Measurements from ENCODE around the gene ITPKB.

Gene ITPKB

DNA sequence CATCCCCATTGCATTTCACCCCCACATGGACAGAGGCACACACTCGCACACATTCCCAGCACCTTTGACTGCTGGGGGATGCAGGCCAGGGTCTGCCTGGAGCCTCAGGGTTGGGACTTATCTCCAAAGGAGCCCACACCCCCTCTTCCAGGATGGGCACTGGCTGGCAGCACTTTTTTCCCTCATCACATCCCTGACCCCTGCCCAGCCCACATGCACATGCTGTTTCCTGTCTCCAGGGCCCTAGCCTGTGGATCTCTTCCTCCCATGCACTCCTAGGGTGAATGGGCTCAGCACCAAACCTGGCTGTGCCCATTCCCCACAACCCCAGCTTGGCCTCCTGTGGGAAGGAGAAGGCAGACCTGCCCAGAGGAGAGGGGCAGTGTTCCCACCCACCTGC lies 131.3 kb downstream of the ITPKB start:
- TF ChIP-seq, protein P1, sequence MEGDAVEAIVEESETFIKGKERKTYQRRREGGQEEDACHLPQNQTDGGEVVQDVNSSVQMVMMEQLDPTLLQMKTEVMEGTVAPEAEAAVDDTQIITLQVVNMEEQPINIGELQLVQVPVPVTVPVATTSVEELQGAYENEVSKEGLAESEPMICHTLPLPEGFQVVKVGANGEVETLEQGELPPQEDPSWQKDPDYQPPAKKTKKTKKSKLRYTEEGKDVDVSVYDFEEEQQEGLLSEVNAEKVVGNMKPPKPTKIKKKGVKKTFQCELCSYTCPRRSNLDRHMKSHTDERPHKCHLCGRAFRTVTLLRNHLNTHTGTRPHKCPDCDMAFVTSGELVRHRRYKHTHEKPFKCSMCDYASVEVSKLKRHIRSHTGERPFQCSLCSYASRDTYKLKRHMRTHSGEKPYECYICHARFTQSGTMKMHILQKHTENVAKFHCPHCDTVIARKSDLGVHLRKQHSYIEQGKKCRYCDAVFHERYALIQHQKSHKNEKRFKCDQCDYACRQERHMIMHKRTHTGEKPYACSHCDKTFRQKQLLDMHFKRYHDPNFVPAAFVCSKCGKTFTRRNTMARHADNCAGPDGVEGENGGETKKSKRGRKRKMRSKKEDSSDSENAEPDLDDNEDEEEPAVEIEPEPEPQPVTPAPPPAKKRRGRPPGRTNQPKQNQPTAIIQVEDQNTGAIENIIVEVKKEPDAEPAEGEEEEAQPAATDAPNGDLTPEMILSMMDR (IDR thresholded peaks at IDR 0.05), result no peak
- peaks cover 0 to 2% of the 10 kb centered on the region in 2 donors for H3K27me3 ChIP-seq
- H3K4me1 ChIP-seq, result peaks cover 0 to 33% (median 24%) of the 10 kb centered on the region in 4 donors
- no peaks in the 10 kb centered on the region for H3K36me3 ChIP-seq
- DNase-seq, result no peak
- no peaks in the 10 kb centered on the region for H3K9me3 ChIP-seq
- H3K4me3 ChIP-seq, result no peak overlapping the region
- no peak overlapping the region for H3K27ac ChIP-seq
- intact Hi-C loops (cut with DNase I; ENCODE audit: low total_unique reads), result loop anchor here (10.0 kb wide), 1 partner anchor 193 kb away; no protein-coding TSS in a partner anchor

DNA sequence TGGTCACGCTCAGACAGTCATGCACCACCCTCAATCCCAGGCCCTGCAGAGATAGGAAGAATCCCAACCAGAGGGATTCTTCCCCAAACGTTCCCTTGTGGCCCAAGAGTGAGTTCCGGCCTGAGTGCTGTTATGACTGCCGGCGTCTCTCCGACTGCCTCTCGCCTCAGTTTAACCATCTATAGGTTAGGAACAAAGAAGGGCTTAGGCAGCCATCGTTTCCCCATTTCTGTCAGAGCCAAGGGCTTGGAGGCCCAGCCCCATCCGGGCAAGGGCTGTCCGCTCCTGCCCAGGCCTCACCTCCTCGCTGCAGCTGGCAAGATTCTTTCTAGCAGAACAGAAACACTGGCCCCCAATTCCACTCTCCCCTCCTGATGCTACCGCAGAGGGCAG lies 131.8 kb downstream of the ITPKB start:
- peaks cover 0 to 2% of the 10 kb centered on the region in 2 donors for H3K27me3 ChIP-seq
- H3K36me3 ChIP-seq, result no peaks in the 10 kb centered on the region
- no peak for DNase-seq
- H3K27ac ChIP-seq, result no peak overlapping the region
- peaks cover 0 to 39% (median 29%) of the 10 kb centered on the region in 4 donors for H3K4me1 ChIP-seq
- intact Hi-C loops (cut with DNase I; ENCODE audit: low total_unique reads), result loop anchor here (10.0 kb wide), 1 partner anchor 192 kb away; no protein-coding TSS in a partner anchor
- TF ChIP-seq, protein P1 (IDR thresholded peaks at IDR 0.05), result no peak
- H3K9me3 ChIP-seq, result no peaks in the 10 kb centered on the region
- H3K4me3 ChIP-seq, result no peak overlapping the region

DNA sequence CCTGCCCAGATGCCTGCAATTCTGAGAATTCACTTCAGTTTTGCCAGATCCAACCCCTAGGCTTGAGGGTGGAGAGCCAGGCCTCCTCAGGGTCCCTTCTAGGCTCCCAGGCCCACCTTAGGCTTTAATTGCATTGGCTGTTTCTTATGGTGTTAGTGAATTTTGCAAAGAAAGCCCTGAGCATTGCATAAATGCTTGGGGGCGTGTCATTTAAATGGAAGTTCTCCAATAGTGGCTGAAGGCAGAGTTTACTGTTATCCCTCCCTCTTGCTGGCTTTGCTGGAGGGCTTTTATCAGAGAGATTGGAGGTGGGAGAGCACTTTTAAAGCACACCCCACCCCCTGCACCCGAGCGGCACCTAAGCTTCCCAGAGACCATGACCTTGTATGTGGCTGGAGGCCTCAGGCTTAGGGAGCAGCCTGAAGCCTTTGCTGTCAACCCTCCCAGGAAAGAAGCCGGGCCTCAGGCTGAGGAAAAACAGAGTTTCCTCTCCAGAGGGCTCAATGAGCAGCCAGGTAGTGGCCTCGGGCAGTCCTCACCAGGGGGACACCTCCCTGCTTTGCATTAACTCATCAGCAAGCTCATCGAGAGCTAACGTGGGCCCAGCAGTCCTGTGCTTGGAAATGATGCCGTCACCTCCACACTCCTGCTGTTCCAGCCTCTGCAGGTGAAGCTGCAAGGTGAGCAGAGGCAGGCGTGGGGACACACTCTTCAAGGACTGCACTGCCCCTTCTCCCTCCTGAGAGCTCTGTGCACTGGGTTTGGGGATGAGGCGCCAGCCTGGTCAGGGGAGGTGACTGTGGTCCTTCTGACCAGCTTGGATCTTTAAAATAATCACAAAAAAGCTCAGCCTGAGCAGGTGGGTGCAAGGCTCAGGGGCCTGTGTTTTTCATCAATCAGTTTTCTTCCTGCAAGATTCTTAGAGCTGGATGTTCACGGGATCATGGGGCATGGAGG lies 132.5 kb downstream of the ITPKB start:
- no peaks in the 10 kb centered on the region for H3K36me3 ChIP-seq
- no peak overlapping the region for H3K4me3 ChIP-seq
- DNase-seq, result no peak
- peaks cover 0 to 2% of the 10 kb centered on the region in 2 donors for H3K27me3 ChIP-seq
- intact Hi-C loops (cut with DNase I; ENCODE audit: low total_unique reads), result loop anchor here (10.0 kb wide), 1 partner anchor 192 kb away; no protein-coding TSS in a partner anchor
- no peak overlapping the region for H3K27ac ChIP-seq
- peaks cover 0 to 43% (median 33%) of the 10 kb centered on the region in 4 donors for H3K4me1 ChIP-seq
- TF ChIP-seq, protein P1 (IDR thresholded peaks at IDR 0.05), result no peak
- no peaks in the 10 kb centered on the region for H3K9me3 ChIP-seq

DNA sequence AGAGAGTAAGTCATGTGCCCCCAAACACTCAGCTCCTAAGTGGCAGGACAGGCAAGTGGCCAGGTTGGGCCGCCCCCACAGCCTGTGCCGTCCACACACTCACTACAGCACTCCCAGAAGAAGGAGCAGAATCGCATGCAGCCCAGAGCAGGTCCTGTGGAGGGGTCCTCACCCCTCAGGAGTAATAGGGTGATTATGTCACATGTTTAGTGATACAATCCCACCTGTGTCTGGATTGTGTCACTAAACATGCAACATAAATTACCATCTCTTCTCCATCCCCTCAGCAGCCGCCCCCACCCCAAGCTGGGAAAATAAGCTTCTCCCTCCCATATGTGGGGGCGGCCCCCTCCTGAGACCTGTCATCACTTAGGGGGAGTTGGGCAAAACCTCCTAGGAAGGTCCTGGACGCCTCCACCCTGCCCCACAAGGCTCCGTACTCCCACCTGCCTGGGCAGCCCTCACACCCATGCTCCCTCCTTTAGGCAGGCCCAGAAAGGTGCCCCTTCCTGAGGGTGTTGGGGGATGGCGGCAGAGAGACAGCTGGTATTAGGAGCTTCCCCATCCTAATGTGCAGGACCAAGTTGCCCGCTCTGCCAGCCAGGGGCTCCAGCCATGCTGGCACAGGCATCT lies 133.6 kb downstream of the ITPKB start:
- no peaks in the 10 kb centered on the region for H3K9me3 ChIP-seq
- DNase-seq, result no peak
- no peaks in the 10 kb centered on the region for H3K36me3 ChIP-seq
- peaks cover 0 to 43% (median 33%) of the 10 kb centered on the region in 4 donors for H3K4me1 ChIP-seq
- TF ChIP-seq, protein P1 (IDR thresholded peaks at IDR 0.05), result no peak
- H3K4me3 ChIP-seq, result no peak overlapping the region
- intact Hi-C loops (cut with DNase I; ENCODE audit: low total_unique reads), result loop anchor here (2.0 to 10.0 kb wide), 2 partner anchors 55 to 191 kb away; no protein-coding TSS in a partner anchor
- peak overlapping the region; percentile 47 to 88 for H3K27ac ChIP-seq
- H3K27me3 ChIP-seq, result no peaks in the 10 kb centered on the region

DNA sequence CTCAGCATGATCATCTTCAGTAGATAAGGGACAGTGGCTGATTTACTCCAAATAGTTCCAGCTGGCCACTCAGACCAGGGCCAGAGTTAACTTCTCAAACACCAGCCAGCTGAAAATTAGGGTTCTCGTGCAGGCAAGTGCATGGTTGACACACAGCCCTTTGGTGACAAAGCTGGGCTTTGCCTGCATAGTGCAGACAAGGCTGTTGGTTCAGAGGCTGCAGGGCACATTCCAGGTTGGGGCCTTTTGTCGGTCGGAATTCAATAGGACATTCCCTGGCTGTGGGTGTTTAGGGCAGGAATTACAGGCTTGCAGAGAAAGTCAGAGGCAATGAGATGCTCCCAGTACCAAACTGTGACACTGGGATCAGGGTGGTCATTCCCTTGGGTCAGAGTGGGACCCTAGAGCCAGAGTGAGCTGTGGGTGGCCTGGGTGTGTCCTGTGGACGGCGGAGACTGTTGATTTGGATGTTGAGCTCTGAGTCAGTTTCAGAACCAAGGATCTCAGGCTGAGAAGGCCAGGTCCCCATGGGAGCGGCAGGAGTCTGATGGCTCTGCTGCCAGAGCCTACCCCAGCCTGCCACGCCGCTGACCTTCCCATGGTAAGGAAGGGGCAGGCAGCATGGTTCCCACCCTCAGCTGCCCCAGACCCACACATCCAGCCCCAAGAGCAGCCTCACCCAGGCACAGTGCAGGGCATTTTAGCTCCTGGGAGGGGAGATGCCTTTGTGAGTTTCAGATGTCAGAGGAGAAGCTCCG lies 134.3 kb downstream of the ITPKB start:
- intact Hi-C loops (cut with DNase I; ENCODE audit: low total_unique reads), result loop anchor here (2.0 to 10.0 kb wide), 2 partner anchors 54 to 190 kb away; no protein-coding TSS in a partner anchor
- Histone ChIP-seq H3K4me1 (peaks cover 0 to 43% (median 33%) of the 10 kb centered on the region in 4 donors), H3K27ac (peak overlapping the region; percentile 47 to 88), H3K27me3 (no peaks in the 10 kb centered on the region), H3K9me3 (no peaks in the 10 kb centered on the region), H3K4me3 (no peak overlapping the region), H3K36me3 (no peaks in the 10 kb centered on the region)
- DNase-seq, result peak in 1 of 2 donors; percentile 26
- TF ChIP-seq, protein P1 (IDR thresholded peaks at IDR 0.05), result no peak

Measured in tibial artery (tissue), 4 donors.